ENCODE results near the gene DHRS7C. TPM values are rescaled to one million over a fixed set of nuclear protein-coding genes. Genes with fewer than 3 reads are reported as not detected.

The DHRS7C gene
- total and polyA plus RNA-seq, 2 of the 13 experiments (the other 11 are each of a cell fraction or from before 2014, with no cell fraction given), result not detected

DNA sequence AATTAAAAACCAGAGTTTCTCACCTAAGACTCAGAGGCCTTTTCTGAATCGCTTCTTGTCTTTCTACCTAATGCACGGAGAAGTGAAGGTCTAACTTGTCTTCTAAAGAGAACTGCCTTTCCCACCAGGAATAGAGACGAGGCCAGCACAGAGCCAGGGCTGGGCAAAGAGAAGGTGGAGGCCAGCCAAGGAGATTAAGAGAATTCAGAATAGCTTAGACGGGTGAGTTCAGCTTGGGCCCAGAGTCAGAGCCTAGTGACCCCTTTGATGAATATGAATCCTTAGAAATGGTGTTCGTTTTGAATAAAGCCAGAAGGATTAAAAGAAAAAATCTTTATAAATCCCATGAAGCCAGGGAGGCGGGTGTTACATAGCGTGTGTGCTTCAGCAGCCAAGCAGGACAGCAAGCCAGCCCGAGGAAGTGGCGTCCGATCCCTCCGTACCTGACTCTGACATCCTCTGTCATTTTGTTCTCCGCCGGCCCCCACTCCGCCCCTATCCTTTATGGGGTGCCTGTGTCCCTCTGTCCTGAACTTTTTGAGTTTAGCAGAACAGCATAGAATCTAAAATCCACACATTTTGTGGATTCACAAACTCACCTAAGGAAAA is 23.0 kb upstream of the DHRS7C start:
- ChIA-PET CTCF (ENCODE audit: low intra/inter-chr PET ratio, low total read pairs) (no interaction called here), POLR2A (no interaction called here)
- WGBS (ENCODE audit: low lambda C conversion rate), result 49% methylated on average over 14 of the region's 14 CpGs
- Histone ChIP-seq H3K4me3 (replicated peaks in 1 of 3; ENCODE audit: insufficient read depth in 1 of 3, low read depth in 2 of 3, low read length in 3 of 3) (no peak overlapping the region), H3K9me3 (ENCODE audit: low read length) (no peaks in the 10 kb centered on the region), H3K36me3 (replicated peaks in 1 of 2; ENCODE audit: control insufficient read depth in 1 of 2, insufficient read depth in 2 of 2, low read length in 2 of 2) (no peaks in the 10 kb centered on the region), H3K79me2 (ENCODE audit: insufficient read depth, low read length) (no peaks in the 10 kb centered on the region), H3K9ac (ENCODE audit: insufficient read depth, low read depth, low read length) (no peak overlapping the region), H3K27me3 (ENCODE audit: control insufficient read depth in 1 of 2, insufficient read depth in 2 of 2, low read length in 2 of 2) (peaks cover 0 to 9% of the 10 kb centered on the region in 2 experiments; a peak in 1 of 5 replicates), H3K4me2 (ENCODE audit: low read depth, low read length) (no peak overlapping the region), H3K4me1 (ENCODE audit: insufficient read depth, low read length) (no peaks in the 10 kb centered on the region), H4K20me1 (ENCODE audit: insufficient read depth, low read length) (no peaks in the 10 kb centered on the region), H2AFZ (ENCODE audit: low read length) (no peak overlapping the region), H3K27ac (ENCODE audit: extremely low read length, insufficient read depth, low read length) (no peak overlapping the region)
- ATAC-seq (no peak), DNase-seq (ENCODE audit: low spot score) (no peak), FAIRE-seq (no peak)
- no TSS peak for BruUV-seq (replicated peaks)
- in situ Hi-C loops (cut with HindIII; ENCODE audit: extremely low pct_ligation_motif_present, low pct_unique_long_range_greater_than_20kb) (no loop called here), intact Hi-C loops (cut with micrococcal nuclease; ENCODE audit: unreplicated experiment) (no loop called here)
- TF ChIP-seq ZNF629 (CRISPR knock-in tag; conservative IDR thresholded peaks at IDR 0.05), result no peak
- TF ChIP-seq, protein P1, sequence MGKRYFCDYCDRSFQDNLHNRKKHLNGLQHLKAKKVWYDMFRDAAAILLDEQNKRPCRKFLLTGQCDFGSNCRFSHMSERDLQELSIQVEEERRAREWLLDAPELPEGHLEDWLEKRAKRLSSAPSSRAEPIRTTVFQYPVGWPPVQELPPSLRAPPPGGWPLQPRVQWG (CRISPR knock-in tag; IDR thresholded peaks at IDR 0.05; ENCODE audit: borderline replicate concordance, low read depth), result no peak
- TF ChIP-seq, protein P2, sequence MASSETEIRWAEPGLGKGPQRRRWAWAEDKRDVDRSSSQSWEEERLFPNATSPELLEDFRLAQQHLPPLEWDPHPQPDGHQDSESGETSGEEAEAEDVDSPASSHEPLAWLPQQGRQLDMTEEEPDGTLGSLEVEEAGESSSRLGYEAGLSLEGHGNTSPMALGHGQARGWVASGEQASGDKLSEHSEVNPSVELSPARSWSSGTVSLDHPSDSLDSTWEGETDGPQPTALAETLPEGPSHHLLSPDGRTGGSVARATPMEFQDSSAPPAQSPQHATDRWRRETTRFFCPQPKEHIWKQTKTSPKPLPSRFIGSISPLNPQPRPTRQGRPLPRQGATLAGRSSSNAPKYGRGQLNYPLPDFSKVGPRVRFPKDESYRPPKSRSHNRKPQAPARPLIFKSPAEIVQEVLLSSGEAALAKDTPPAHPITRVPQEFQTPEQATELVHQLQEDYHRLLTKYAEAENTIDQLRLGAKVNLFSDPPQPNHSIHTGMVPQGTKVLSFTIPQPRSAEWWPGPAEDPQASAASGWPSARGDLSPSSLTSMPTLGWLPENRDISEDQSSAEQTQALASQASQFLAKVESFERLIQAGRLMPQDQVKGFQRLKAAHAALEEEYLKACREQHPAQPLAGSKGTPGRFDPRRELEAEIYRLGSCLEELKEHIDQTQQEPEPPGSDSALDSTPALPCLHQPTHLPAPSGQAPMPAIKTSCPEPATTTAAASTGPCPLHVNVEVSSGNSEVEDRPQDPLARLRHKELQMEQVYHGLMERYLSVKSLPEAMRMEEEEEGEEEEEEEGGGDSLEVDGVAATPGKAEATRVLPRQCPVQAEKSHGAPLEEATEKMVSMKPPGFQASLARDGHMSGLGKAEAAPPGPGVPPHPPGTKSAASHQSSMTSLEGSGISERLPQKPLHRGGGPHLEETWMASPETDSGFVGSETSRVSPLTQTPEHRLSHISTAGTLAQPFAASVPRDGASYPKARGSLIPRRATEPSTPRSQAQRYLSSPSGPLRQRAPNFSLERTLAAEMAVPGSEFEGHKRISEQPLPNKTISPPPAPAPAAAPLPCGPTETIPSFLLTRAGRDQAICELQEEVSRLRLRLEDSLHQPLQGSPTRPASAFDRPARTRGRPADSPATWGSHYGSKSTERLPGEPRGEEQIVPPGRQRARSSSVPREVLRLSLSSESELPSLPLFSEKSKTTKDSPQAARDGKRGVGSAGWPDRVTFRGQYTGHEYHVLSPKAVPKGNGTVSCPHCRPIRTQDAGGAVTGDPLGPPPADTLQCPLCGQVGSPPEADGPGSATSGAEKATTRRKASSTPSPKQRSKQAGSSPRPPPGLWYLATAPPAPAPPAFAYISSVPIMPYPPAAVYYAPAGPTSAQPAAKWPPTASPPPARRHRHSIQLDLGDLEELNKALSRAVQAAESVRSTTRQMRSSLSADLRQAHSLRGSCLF (CRISPR knock-in tag; IDR thresholded peaks at IDR 0.05; ENCODE audit: borderline replicate concordance), result no peak
- no peak for TF ChIP-seq FOXC1 (CRISPR knock-in tag; IDR thresholded peaks at IDR 0.05; ENCODE audit: borderline replicate concordance)
- TF ChIP-seq ZFY (CRISPR knock-in tag; IDR thresholded peaks at IDR 0.05), result no peak
- TF ChIP-seq ZNF619 (CRISPR knock-in tag; IDR thresholded peaks at IDR 0.05), result no peak
- TF ChIP-seq RFX5 (IDR thresholded peaks at IDR 0.05; ENCODE audit: low read depth, low read length), result no peak
- TF ChIP-seq ZNF256 (CRISPR knock-in tag; conservative IDR thresholded peaks at IDR 0.05), result no peak
- TF ChIP-seq, protein P3, sequence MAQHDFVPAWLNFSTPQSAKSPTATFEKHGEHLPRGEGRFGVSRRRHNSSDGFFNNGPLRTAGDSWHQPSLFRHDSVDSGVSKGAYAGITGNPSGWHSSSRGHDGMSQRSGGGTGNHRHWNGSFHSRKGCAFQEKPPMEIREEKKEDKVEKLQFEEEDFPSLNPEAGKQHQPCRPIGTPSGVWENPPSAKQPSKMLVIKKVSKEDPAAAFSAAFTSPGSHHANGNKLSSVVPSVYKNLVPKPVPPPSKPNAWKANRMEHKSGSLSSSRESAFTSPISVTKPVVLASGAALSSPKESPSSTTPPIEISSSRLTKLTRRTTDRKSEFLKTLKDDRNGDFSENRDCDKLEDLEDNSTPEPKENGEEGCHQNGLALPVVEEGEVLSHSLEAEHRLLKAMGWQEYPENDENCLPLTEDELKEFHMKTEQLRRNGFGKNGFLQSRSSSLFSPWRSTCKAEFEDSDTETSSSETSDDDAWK (CRISPR knock-in tag; IDR thresholded peaks at IDR 0.05), result no peak
- no peak for TF ChIP-seq ZNF484 (CRISPR knock-in tag; IDR thresholded peaks at IDR 0.05; ENCODE audit: borderline replicate concordance, low read depth)
- TF ChIP-seq, protein P4, sequence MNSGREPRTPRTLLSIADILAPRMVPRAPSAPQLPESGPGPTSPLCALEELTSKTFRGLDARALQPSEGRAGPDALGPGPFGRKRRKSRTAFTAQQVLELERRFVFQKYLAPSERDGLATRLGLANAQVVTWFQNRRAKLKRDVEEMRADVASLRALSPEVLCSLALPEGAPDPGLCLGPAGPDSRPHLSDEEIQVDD (CRISPR knock-in tag; IDR thresholded peaks at IDR 0.05; ENCODE audit: borderline replicate concordance), result no peak
- TF ChIP-seq CHD4 (IDR thresholded peaks at IDR 0.05; ENCODE audit: borderline replicate concordance, low read length), result no peak
